Ascending aorta (tissue), 2 donors: ENCODE measurements around the gene SUMO3. TPM values are rescaled to one million over a fixed set of nuclear protein-coding genes. Genes with fewer than 3 reads are reported as not detected.

Experiments used
- DNase-seq, 2 donors: peaks; one replicate each; pipeline ENCODE4 v3.0.0-alpha.2; 2019; ENCODE audit warnings: low spot score in 2 of 2
- H3K27ac ChIP-seq, 2 donors: fragments of 200-600 bp; sonication (generic); one replicate each; pipeline ENCODE4 v1.5.1; 2016 to 2017; ENCODE audit warnings: mild to moderate bottlenecking in 1 of 2
- H3K27me3 ChIP-seq: fragments of 200-600 bp; sonication (generic); one replicate; pipeline ENCODE4 v1.5.1; 2017
- H3K36me3 ChIP-seq, 2 donors: fragments of 200-600 bp; sonication (generic); one replicate each; pipeline ENCODE4 v1.5.1; 2016
- H3K4me1 ChIP-seq, 2 donors: fragments of 200-600 bp; sonication (generic); one replicate each; pipeline ENCODE4 v1.5.1; 2016 to 2017; ENCODE audit warnings: mild to moderate bottlenecking in 1 of 2
- H3K4me3 ChIP-seq, 2 donors: fragments of 200-600 bp; sonication (generic); one replicate each; pipeline ENCODE4 v1.5.1; 2016 to 2017; ENCODE audit warnings: mild to moderate bottlenecking in 1 of 2
- H3K9me3 ChIP-seq, 2 donors: fragments of 200-600 bp; sonication (generic); one replicate each; pipeline ENCODE4 v1.5.1; 2016
- CTCF ChIP-seq, 3 experiments: fragments of 200-600 bp in 2 of 3; fragments of 450-650 bp in 1 of 3; sonication (generic) in 2 of 3; IDR thresholded peaks; one replicate each; pipeline ENCODE4 v1.5.1; 2016 to 2019; ENCODE audit warnings: antibody characterized with exemption in 3 of 3, mild to moderate bottlenecking in 1 of 3, moderate library complexity in 1 of 3
- intact Hi-C: fragments of 100-400 bp; cut with DNase I; formaldehyde crosslinking; loops from one replicate; pipeline ENCODE4 v1.15.1; 2023
- total RNA-seq: library from RNA; depleted of rRNA; stranded (reverse); fragments of >200 nt; gene quantifications from one replicate; pipeline ENCODE4 v1.1.0, GENCODE V29; 2016

Gene SUMO3
- total RNA-seq, 1 donor from 2014 or later = 69.2 TPM

DNA sequence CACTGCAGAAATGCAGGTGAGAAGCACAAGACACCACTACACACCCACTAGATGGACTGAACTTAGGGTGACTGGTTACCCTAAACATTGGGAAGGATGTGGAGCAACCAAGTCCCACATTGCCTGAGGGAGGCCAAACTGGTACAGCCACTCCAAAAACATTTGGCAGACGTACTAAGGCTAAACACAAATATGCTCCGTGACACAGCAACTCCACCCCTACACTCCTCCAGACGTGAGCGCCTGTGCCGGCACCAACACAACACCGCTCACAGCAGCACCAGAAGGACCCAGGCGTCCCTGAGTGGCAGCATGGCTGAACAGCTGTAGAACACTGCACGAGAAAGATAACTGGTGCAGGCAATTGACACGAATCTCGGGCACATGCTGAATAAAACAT, 40.9 kb upstream of the SUMO3 start:
- no peaks in the 10 kb centered on the region for H3K9me3 ChIP-seq
- H3K27me3 ChIP-seq = no peaks in the 10 kb centered on the region
- TF ChIP-seq CTCF (IDR thresholded peaks at IDR 0.05) = no peak
- peaks cover 93 to 97% of the 10 kb centered on the region in 2 donors for H3K36me3 ChIP-seq
- no peak overlapping the region for H3K27ac ChIP-seq
- no peaks in the 10 kb centered on the region for H3K4me1 ChIP-seq
- no peak overlapping the region for H3K4me3 ChIP-seq
- intact Hi-C loops = no loop called here
- DNase-seq = no peak

GRCh38 chr21:44858291-44858690, 40.4 kb upstream of the SUMO3 start:
- no peaks in the 10 kb centered on the region for H3K9me3 ChIP-seq
- no peaks in the 10 kb centered on the region for H3K27me3 ChIP-seq
- H3K27ac ChIP-seq = no peak overlapping the region
- DNase-seq = no peak
- H3K36me3 ChIP-seq = peaks cover 92 to 97% of the 10 kb centered on the region in 2 donors
- no peak overlapping the region for H3K4me3 ChIP-seq
- TF ChIP-seq CTCF (IDR thresholded peaks at IDR 0.05) = no peak
- no peaks in the 10 kb centered on the region for H3K4me1 ChIP-seq
- intact Hi-C loops = no loop called here

DNA sequence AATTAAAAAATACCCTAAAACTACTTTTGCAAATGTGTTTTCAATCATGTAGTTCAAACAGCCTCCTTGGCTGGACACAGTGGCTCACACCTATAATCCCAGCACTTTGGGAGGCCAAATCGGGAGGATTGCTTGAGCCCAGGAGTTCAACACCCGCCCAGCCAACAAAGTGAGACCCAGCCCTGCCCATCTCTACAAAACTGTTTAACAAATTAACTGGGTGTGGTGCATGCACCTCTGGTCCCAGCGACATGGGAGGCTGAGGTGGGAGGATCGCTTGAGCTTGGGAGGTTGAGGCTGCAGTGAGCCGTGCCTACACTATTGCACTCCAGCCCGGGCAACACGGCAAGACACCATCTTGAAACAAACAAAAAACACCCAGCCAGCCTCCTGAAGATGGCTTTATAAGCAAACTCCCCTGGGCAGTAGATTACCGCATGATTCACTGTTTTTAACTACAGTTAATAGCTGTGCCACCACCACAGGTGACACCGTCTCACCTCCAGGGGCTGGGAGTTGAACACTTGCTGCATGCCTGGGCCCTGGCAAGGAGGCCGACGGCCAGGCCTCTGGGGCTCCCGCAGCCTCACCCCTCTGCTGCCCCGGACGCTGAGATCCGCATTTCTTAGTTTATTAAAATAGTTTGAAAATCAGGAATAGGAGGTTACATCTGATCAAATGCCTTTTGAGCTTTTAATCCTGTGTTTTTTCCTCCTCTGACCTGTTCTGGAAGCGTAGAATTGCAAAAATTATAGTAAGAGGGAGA, 39.4 kb upstream of the SUMO3 start:
- peaks cover 89 to 99% of the 10 kb centered on the region in 2 donors for H3K36me3 ChIP-seq
- H3K27me3 ChIP-seq = no peaks in the 10 kb centered on the region
- no peak for TF ChIP-seq CTCF (IDR thresholded peaks at IDR 0.05)
- no peak overlapping the region for H3K27ac ChIP-seq
- no peak overlapping the region for H3K4me3 ChIP-seq
- intact Hi-C loops = no loop called here
- no peaks in the 10 kb centered on the region for H3K4me1 ChIP-seq
- DNase-seq = no peak
- no peaks in the 10 kb centered on the region for H3K9me3 ChIP-seq

GRCh38 chr21:44856131-44856530, 38.3 kb upstream of the SUMO3 start:
- Histone ChIP-seq H3K4me3 (no peak overlapping the region), H3K27me3 (no peaks in the 10 kb centered on the region), H3K9me3 (no peaks in the 10 kb centered on the region), H3K36me3 (peaks cover 89 to 98% of the 10 kb centered on the region in 2 donors), H3K27ac (no peak overlapping the region), H3K4me1 (no peaks in the 10 kb centered on the region)
- TF ChIP-seq CTCF (IDR thresholded peaks at IDR 0.05) = no peak
- DNase-seq = no peak
- intact Hi-C loops = no loop called here

DNA sequence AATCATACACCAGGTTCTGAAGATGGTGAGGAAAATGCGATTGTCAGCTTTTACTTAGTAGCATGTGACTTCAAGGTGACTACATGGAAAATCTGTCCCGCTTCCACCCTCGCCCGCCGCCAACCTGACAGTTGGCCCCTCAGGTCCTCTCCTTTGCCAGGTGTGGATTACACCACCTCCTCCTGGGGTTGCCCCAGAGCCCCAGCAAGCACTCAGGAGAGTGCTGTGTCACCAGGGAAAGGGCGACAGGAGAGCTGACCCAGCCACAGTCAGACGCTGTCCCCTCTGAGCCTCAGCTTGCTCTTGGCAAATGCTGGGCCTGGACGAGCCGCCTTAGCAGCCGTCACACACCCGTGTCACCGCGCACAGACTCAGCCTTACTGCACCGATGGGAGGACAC, 37.7 kb upstream of the SUMO3 start:
- Histone ChIP-seq H3K4me1 (no peaks in the 10 kb centered on the region), H3K27ac (no peak overlapping the region), H3K36me3 (peaks cover 89 to 98% of the 10 kb centered on the region in 2 donors), H3K4me3 (no peak overlapping the region), H3K27me3 (no peaks in the 10 kb centered on the region), H3K9me3 (no peaks in the 10 kb centered on the region)
- DNase-seq = no peak
- intact Hi-C loops = no loop called here
- no peak for TF ChIP-seq CTCF (IDR thresholded peaks at IDR 0.05)
